ENCODE measurements around the gene ARRDC2. TPM values are rescaled to one million over a fixed set of nuclear protein-coding genes. Genes with fewer than 3 reads are reported as not detected.
A peak's percentile ranks its signal among the peaks of the same experiment; 100 is the strongest.
"Not testable (repeated sequence)": the region's sequence is repeated elsewhere in the genome, so short reads cannot be mapped to it uniquely, and the experiment has no call there.

The ARRDC2 gene
- total and polyA plus RNA-seq, 2 experiments from 2014 or later = 3.9 to 5.5 TPM

DNA sequence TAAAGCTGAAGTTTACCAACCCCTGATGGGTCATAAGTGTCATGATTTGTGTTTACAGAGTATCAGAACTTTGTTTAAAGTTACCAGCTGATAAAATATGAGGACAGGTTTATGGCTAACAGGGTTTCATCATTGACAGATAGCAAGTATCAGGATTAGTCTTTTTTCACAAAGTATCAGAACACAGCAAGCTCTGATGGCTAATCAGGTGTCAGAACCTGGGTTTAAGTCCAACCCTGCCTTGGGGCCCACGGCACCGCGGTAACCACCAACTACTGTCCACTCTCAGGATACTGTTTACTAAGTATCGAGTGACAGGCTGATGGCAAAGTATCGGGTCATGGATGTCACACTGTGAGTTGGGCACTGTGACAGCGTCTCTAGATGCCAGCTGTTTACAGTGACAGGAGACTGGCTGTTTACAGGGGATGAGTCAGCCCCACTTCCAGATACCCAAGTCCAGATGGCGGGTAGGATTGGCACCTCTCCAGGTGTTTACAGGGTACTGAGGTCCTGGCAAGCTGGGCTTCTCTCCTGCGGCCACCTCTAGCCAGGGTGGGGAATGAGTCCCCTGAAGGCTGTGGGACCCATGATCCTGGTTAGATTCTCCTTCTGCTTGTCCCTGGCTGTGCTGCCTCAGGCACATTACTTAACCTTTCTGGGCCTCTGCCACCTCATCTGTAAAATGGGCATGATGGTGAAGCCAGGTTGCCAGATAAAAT, 21.8 kb downstream of the ARRDC2 start:
- peaks cover 11% of the 10 kb centered on the region for H3K4me1 ChIP-seq (ENCODE audit: insufficient read depth)
- H3K27ac ChIP-seq = peak overlapping the region; percentile 35
- DNase-seq (ENCODE audit: low spot score) = peak; percentile 68
- H3K9me2 ChIP-seq (replicated peaks; ENCODE audit: insufficient read depth) = no peaks in the 10 kb centered on the region
- H3K4me2 ChIP-seq = peak overlapping the region; percentile 25
- no peak overlapping the region for H3K4me3 ChIP-seq
- H3K9me3 ChIP-seq (ENCODE audit: low read depth) = no peaks in the 10 kb centered on the region
- TF ChIP-seq EZH2phosphoT487 (IDR thresholded peaks at IDR 0.05; ENCODE audit: low read depth, severe bottlenecking, unreplicated experiment) = no peak
- TF ChIP-seq EZH2 (IDR thresholded peaks at IDR 0.05; ENCODE audit: borderline replicate concordance) = no peak
- no peak overlapping the region for H2AFZ ChIP-seq
- H3K27me3 ChIP-seq = no peaks in the 10 kb centered on the region
- WGBS (ENCODE audit: low lambda C conversion rate, missing lambda C conversion rate) = 37% methylated on average over 8 of the region's 8 CpGs
- no peaks in the 10 kb centered on the region for H4K20me1 ChIP-seq (ENCODE audit: insufficient read depth, poor library complexity, severe bottlenecking)
- H3K79me2 ChIP-seq = no peaks in the 10 kb centered on the region
- no peaks in the 10 kb centered on the region for H3K36me3 ChIP-seq (replicated peaks; ENCODE audit: insufficient read depth, low read depth)

DNA sequence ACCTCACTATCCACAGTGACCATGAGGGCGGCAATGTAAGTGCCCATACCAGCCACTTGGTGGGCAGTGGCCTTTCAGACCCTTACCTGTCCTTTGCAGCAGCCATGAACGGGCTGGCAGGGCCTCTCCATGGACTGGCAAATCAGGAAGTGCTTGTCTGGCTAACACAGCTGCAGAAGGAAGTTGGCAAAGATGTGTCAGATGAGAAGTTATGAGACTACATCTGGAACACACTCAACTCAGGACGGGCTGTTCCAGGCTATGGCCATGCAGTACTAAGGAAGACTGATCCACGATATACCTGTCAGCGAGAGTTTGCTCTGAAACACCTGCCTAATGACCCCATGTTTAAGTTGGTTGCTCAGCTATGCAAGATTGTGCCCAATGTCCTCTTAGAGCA, 23.4 kb downstream of the ARRDC2 start:
- DNase-seq (ENCODE audit: low spot score); H3K79me2 ChIP-seq; H3K36me3 ChIP-seq (replicated peaks; ENCODE audit: insufficient read depth, low read depth); H3K4me3 ChIP-seq; H2AFZ ChIP-seq; H3K4me2 ChIP-seq; H3K9me2 ChIP-seq (replicated peaks; ENCODE audit: insufficient read depth); H3K27me3 ChIP-seq; H3K9me3 ChIP-seq (ENCODE audit: low read depth); H3K27ac ChIP-seq; H4K20me1 ChIP-seq (ENCODE audit: insufficient read depth, poor library complexity, severe bottlenecking): not testable (repeated sequence)
- WGBS (ENCODE audit: low lambda C conversion rate, missing lambda C conversion rate) = 88% methylated on average over 5 of the region's 5 CpGs
- peaks cover 11% of the 10 kb centered on the region for H3K4me1 ChIP-seq (ENCODE audit: insufficient read depth)

DNA sequence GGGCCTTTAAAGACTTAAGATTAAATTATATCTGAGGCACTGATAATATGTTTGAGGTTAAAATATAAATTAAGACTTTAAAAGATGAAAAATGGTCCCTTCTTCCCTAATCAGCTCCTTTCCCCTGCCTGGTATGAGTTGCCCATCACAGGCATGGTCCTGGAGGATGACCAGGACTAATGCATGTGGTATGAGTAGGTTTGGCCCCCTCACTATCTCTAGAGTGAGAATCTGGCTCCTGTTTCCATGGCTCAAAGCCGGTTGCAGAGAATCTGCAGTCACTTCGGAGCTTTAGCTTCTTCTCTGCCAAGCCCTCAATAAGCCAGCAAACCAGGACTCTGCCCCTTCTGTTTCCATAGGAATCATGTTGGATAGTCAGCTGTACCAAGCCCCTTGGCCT, 24.1 kb downstream of the ARRDC2 start:
- 76% methylated on average over 2 of the region's 2 CpGs for WGBS (ENCODE audit: low lambda C conversion rate, missing lambda C conversion rate)
- not testable (repeated sequence) for H2AFZ ChIP-seq; H4K20me1 ChIP-seq (ENCODE audit: insufficient read depth, poor library complexity, severe bottlenecking); H3K9me3 ChIP-seq (ENCODE audit: low read depth); DNase-seq (ENCODE audit: low spot score); H3K79me2 ChIP-seq; H3K27ac ChIP-seq; H3K4me3 ChIP-seq; H3K36me3 ChIP-seq (replicated peaks; ENCODE audit: insufficient read depth, low read depth); H3K4me2 ChIP-seq; H3K9me2 ChIP-seq (replicated peaks; ENCODE audit: insufficient read depth); H3K27me3 ChIP-seq
- H3K4me1 ChIP-seq (ENCODE audit: insufficient read depth) = peaks cover 11% of the 10 kb centered on the region

DNA sequence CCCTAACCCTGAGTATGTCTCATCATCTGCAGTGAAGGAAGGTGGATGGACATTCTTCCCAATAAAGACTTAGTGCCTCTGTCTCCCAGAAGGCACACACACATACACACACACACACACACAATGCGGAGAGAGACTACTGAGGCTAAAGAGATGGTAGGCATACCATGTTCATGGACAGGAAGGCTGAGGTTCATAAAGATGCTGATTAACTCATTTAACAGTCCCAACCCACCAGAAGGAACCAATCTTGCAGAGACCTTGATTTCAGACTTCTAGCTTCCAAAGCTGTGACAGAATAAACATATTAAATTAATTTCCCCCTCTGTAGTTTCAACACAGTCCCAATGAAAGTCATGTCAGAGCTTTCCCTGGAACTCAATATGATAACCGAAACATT, 33.1 kb downstream of the ARRDC2 start:
- H3K27ac ChIP-seq = no peak overlapping the region
- TF ChIP-seq EZH2phosphoT487 (IDR thresholded peaks at IDR 0.05; ENCODE audit: low read depth, severe bottlenecking, unreplicated experiment) (no peak), EZH2 (IDR thresholded peaks at IDR 0.05; ENCODE audit: borderline replicate concordance) (no peak)
- TF ChIP-seq, protein P1, sequence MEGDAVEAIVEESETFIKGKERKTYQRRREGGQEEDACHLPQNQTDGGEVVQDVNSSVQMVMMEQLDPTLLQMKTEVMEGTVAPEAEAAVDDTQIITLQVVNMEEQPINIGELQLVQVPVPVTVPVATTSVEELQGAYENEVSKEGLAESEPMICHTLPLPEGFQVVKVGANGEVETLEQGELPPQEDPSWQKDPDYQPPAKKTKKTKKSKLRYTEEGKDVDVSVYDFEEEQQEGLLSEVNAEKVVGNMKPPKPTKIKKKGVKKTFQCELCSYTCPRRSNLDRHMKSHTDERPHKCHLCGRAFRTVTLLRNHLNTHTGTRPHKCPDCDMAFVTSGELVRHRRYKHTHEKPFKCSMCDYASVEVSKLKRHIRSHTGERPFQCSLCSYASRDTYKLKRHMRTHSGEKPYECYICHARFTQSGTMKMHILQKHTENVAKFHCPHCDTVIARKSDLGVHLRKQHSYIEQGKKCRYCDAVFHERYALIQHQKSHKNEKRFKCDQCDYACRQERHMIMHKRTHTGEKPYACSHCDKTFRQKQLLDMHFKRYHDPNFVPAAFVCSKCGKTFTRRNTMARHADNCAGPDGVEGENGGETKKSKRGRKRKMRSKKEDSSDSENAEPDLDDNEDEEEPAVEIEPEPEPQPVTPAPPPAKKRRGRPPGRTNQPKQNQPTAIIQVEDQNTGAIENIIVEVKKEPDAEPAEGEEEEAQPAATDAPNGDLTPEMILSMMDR (IDR thresholded peaks at IDR 0.05; ENCODE audit: poor library complexity) = no peak

DNA sequence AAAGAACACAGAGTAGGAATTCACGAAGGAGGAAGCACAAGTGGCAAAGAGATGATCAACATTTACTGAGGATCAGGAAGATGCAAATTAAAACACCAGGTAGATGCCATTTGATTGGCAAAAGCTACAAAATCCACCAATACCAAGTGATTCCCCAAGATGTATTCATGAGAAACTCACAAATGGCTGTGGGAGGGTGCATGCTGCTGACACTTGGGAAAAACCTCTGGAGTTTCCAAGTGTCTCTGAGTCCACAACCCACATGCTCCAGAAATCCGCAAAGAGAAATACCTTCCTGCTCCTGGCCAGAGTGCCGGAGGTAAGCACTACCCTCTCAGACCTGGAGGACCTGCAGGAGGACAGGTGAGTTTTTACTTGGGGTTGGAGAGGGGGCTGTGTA, 35.7 kb downstream of the ARRDC2 start:
- TF ChIP-seq EZH2 (IDR thresholded peaks at IDR 0.05; ENCODE audit: borderline replicate concordance) (no peak), EZH2phosphoT487 (IDR thresholded peaks at IDR 0.05; ENCODE audit: low read depth, severe bottlenecking, unreplicated experiment) (no peak)
- TF ChIP-seq, protein P1 (IDR thresholded peaks at IDR 0.05; ENCODE audit: poor library complexity) = no peak
- Histone ChIP-seq H3K36me3 (replicated peaks; ENCODE audit: insufficient read depth, low read depth) (no peaks in the 10 kb centered on the region), H3K27ac (no peak overlapping the region)

More for the DNA sequence above, 33.1 kb downstream of the ARRDC2 start:
- DNase-seq (ENCODE audit: low spot score) = no peak
- no peak overlapping the region for H3K4me2 ChIP-seq
- H3K9me3 ChIP-seq (ENCODE audit: low read depth) = no peaks in the 10 kb centered on the region
- H4K20me1 ChIP-seq (ENCODE audit: insufficient read depth, poor library complexity, severe bottlenecking) = no peaks in the 10 kb centered on the region
- no peak overlapping the region for H3K4me3 ChIP-seq
- WGBS (ENCODE audit: low lambda C conversion rate, missing lambda C conversion rate) = 88% methylated on average over 2 of the region's 2 CpGs
- peaks cover 10% of the 10 kb centered on the region for H3K27me3 ChIP-seq
- no peaks in the 10 kb centered on the region for H3K36me3 ChIP-seq (replicated peaks; ENCODE audit: insufficient read depth, low read depth)
- H3K9me2 ChIP-seq (replicated peaks; ENCODE audit: insufficient read depth) = no peaks in the 10 kb centered on the region
- no peaks in the 10 kb centered on the region for H3K4me1 ChIP-seq (ENCODE audit: insufficient read depth)
- H3K79me2 ChIP-seq = no peaks in the 10 kb centered on the region
- no peak overlapping the region for H2AFZ ChIP-seq

More for the DNA sequence above, 35.7 kb downstream of the ARRDC2 start:
- peaks cover 10% of the 10 kb centered on the region for H3K27me3 ChIP-seq
- no peaks in the 10 kb centered on the region for H3K79me2 ChIP-seq
- no peak overlapping the region for H3K4me3 ChIP-seq
- no peak overlapping the region for H3K4me2 ChIP-seq
- no peaks in the 10 kb centered on the region for H4K20me1 ChIP-seq (ENCODE audit: insufficient read depth, poor library complexity, severe bottlenecking)
- H3K4me1 ChIP-seq (ENCODE audit: insufficient read depth) = no peaks in the 10 kb centered on the region
- H3K9me2 ChIP-seq (replicated peaks; ENCODE audit: insufficient read depth) = no peaks in the 10 kb centered on the region
- 87% methylated on average over 3 of the region's 3 CpGs for WGBS (ENCODE audit: low lambda C conversion rate, missing lambda C conversion rate)
- no peak overlapping the region for H2AFZ ChIP-seq
- DNase-seq (ENCODE audit: low spot score) = no peak
- H3K9me3 ChIP-seq (ENCODE audit: low read depth) = no peaks in the 10 kb centered on the region
